HCT116 (cell line): ENCODE results near the gene CIITA. TPM values are rescaled to one million over a fixed set of nuclear protein-coding genes. Genes with fewer than 3 reads are reported as not detected.

Experiments
- ATAC-seq: fragments of 200-7000 bp; cut with Tn5 transposase; 2 replicates; pipeline ENCODE4 v1.9.1; 2020; ENCODE audit warnings: mild to moderate bottlenecking, moderate library complexity
- BruUV-seq: library from RNA; stranded (reverse); fragments of 400-500 nt; replicated peaks from 2 replicates; lab custom pipeline; 2021; lab: Mats Ljungman, UMichigan
- CTCF ChIA-PET: fragments of 300-600 bp; sonication (Branson Sonifier 250); formaldehyde crosslinking; loops from one replicate; lab custom pipeline; 2021; ENCODE audit warnings: antibody characterized with exemption; lab: Charles Lee
- POLR2A ChIA-PET: fragments of 300-600, 350-600 bp; sonication (Branson Sonifier 250); formaldehyde crosslinking; loops from one replicate; lab custom pipeline; 2021; ENCODE audit warnings: antibody characterized with exemption; lab: Charles Lee
- RAD21 ChIA-PET, 2 experiments: fragments of 300-600 bp; sonication (Branson Sonifier 250); formaldehyde crosslinking; loops; one replicate each; lab custom pipeline; 2023; ENCODE audit warnings: low total read pairs in 2 of 2; ENCODE audit not compliant: uncharacterized antibody in 2 of 2, unreplicated experiment in 2 of 2, low non-redundant PET in 1 of 2; lab: Charles Lee
- DNase-seq: peaks from one replicate; pipeline ENCODE4 v3.0.0-alpha.2; 2010; ENCODE audit warnings: low read depth, low spot score
- H2AFZ ChIP-seq: fragments of 200-600 bp; shearing (Covaris generic), sonication (generic); 2 replicates; pipeline ENCODE4 v1.6.1; 2017; ENCODE audit warnings: low read depth, mixed run types, mixed read lengths, antibody characterized with exemption, low read length; ENCODE audit not compliant: poor library complexity, severe bottlenecking
- H3K27ac ChIP-seq: 2 replicates; pipeline ENCODE4 v1.5.1; 2012; ENCODE audit warnings: low read depth, low read length
- H3K27me3 ChIP-seq: fragments of 200-600 bp; sonication (generic); 2 replicates; pipeline ENCODE4 v1.6.1; 2016; ENCODE audit warnings: mixed run types, low read length, mixed read lengths; ENCODE audit not compliant: insufficient read depth
- H3K36me3 ChIP-seq, 2 experiments: fragments of 200-500 bp in 1 of 2; fragments of 200-600 bp in 1 of 2; sonication (Bioruptor generic) in 1 of 2; sonication (generic) in 1 of 2; 2 replicates each; pipeline versions ENCODE4 v1.5.1 to v1.6.1; 2014 to 2016; ENCODE audit warnings: low read length in 2 of 2, inconsistent platforms in 1 of 2, mixed read lengths in 1 of 2, mixed run types in 1 of 2; ENCODE audit not compliant: insufficient read depth in 2 of 2, control insufficient read depth in 1 of 2
- H3K4me1 ChIP-seq, 2 experiments: fragments of 200-600 bp in 1 of 2; sonication (generic) in 1 of 2; 2 replicates each; pipeline versions ENCODE4 v1.5.1 to v1.6.1; 2012 to 2017; ENCODE audit warnings: low read length in 2 of 2, inconsistent platforms in 1 of 2, mild to moderate bottlenecking in 1 of 2, mixed read lengths in 1 of 2, mixed run types in 1 of 2, moderate library complexity in 1 of 2; ENCODE audit not compliant: insufficient read depth in 2 of 2, control insufficient read depth in 1 of 2
- H3K4me2 ChIP-seq: fragments of 200-600 bp; sonication (generic); 2 replicates; pipeline ENCODE4 v1.6.1; 2017; ENCODE audit warnings: mixed run types, low read length, mixed read lengths
- H3K4me3 ChIP-seq, 2 experiments: fragments of 200-600 bp in 1 of 2; sonication (generic) in 1 of 2; replicated peaks in 1 of 2; 2 replicates each; pipeline ENCODE4 v1.5.1; 2011 to 2016; ENCODE audit warnings: low read length in 2 of 2, control low read depth in 1 of 2, low read depth in 1 of 2, mild to moderate bottlenecking in 1 of 2, mixed read lengths in 1 of 2, mixed run types in 1 of 2
- H3K79me2 ChIP-seq: fragments of 200-600 bp; sonication (generic); 2 replicates; pipeline ENCODE4 v1.6.1; 2017; ENCODE audit warnings: mild to moderate bottlenecking, mixed run types, low read length, moderate library complexity, mixed read lengths; ENCODE audit not compliant: insufficient read depth
- H3K9ac ChIP-seq: fragments of 200-600 bp; sonication (generic); 2 replicates; pipeline ENCODE4 v1.6.1; 2016; ENCODE audit warnings: low read length, mixed read lengths
- H3K9me2 ChIP-seq: fragments of 200-600 bp; sonication (generic), shearing (Covaris generic); 2 replicates; pipeline ENCODE4 v1.6.1; 2017; ENCODE audit warnings: mixed run types, mild to moderate bottlenecking, moderate library complexity; ENCODE audit not compliant: insufficient read depth
- H3K9me3 ChIP-seq, 2 experiments: fragments of 200-500 bp in 1 of 2; fragments of 200-600 bp in 1 of 2; sonication (Bioruptor generic) in 1 of 2; sonication (generic) in 1 of 2; 2 replicates each; pipeline ENCODE4 v1.6.1; 2014 to 2017; ENCODE audit warnings: low read length in 2 of 2, mixed read lengths in 2 of 2, inconsistent platforms in 1 of 2, low read depth in 1 of 2, mild to moderate bottlenecking in 1 of 2, mixed run types in 1 of 2, moderate library complexity in 1 of 2; ENCODE audit not compliant: control insufficient read depth in 1 of 2, insufficient read depth in 1 of 2
- H4K20me1 ChIP-seq: fragments of 200-600 bp; sonication (generic), shearing (Covaris generic); 2 replicates; pipeline ENCODE4 v1.6.1; 2017; ENCODE audit warnings: mixed run types, mild to moderate bottlenecking, moderate library complexity; ENCODE audit not compliant: insufficient read depth
- CBX3 ChIP-seq: IDR thresholded peaks from 2 replicates; pipeline ENCODE4 v1.6.1; 2012; ENCODE audit warnings: low read depth
- ELF1 ChIP-seq: IDR thresholded peaks from 2 replicates; pipeline ENCODE4 v1.6.1; 2012; ENCODE audit warnings: low read depth, borderline replicate concordance
- EZH2 ChIP-seq: fragments of 200-600 bp; sonication (generic); IDR thresholded peaks from 2 replicates; pipeline ENCODE4 v1.6.1; 2017; ENCODE audit warnings: antibody characterized with exemption, mixed run types
- FOSL1 ChIP-seq: IDR thresholded peaks from 2 replicates; pipeline ENCODE4 v1.6.1; 2012; ENCODE audit warnings: low read depth
- POLR2A ChIP-seq: IDR thresholded peaks from 2 replicates; pipeline ENCODE4 v1.7.0; 2011; ENCODE audit warnings: borderline replicate concordance; ENCODE audit not compliant: insufficient read depth, insufficient read length; ENCODE audit errors: extremely low read depth
- RAD21 ChIP-seq: IDR thresholded peaks from 2 replicates; pipeline ENCODE4 v1.6.1; 2012; ENCODE audit warnings: low read depth, mild to moderate bottlenecking
- SIN3A ChIP-seq: IDR thresholded peaks from 2 replicates; pipeline ENCODE4 v1.6.1; 2012; ENCODE audit warnings: low read depth
- SP1 ChIP-seq: IDR thresholded peaks from 2 replicates; pipeline ENCODE4 v1.6.1; 2012; ENCODE audit warnings: low read depth
- ZBTB33 ChIP-seq: IDR thresholded peaks from 2 replicates; pipeline ENCODE4 v1.6.1; 2011; ENCODE audit warnings: mild to moderate bottlenecking, low read length, moderate library complexity; ENCODE audit not compliant: insufficient replicate concordance; ENCODE audit errors: extremely low read depth
- intact Hi-C: fragments of 100-400 bp; cut with micrococcal nuclease; formaldehyde crosslinking; loops from 2 replicates; pipeline ENCODE4 v1.10.0; 2022
- total RNA-seq: library from RNA; stranded (reverse); gene quantifications from one replicate; pipeline ENCODE4 v1.2.1, GENCODE V29; 2021; ENCODE audit not compliant: unreplicated experiment
- TF ChIP-seq, protein P1 (sequence below): IDR thresholded peaks from 2 replicates; pipeline ENCODE4 v1.6.1; 2012
- TF ChIP-seq, protein P2 (sequence below), 3 experiments: fragments of 200-600 bp in 1 of 3; sonication (generic) in 1 of 3; IDR thresholded peaks in 2 of 3; conservative IDR thresholded peaks in 1 of 3; 2 replicates each; pipeline ENCODE4 v1.5.1; 2012 to 2017; ENCODE audit warnings: low read depth in 2 of 3, low read length in 2 of 3, antibody characterized with exemption in 1 of 3, borderline replicate concordance in 1 of 3, control low read depth in 1 of 3, mild to moderate bottlenecking in 1 of 3, mixed read lengths in 1 of 3, mixed run types in 1 of 3, moderate library complexity in 1 of 3; ENCODE audit not compliant: insufficient read depth in 1 of 3

Gene CIITA
- total RNA-seq, 1 experiment from 2014 or later: 0.25 TPM

DNA sequence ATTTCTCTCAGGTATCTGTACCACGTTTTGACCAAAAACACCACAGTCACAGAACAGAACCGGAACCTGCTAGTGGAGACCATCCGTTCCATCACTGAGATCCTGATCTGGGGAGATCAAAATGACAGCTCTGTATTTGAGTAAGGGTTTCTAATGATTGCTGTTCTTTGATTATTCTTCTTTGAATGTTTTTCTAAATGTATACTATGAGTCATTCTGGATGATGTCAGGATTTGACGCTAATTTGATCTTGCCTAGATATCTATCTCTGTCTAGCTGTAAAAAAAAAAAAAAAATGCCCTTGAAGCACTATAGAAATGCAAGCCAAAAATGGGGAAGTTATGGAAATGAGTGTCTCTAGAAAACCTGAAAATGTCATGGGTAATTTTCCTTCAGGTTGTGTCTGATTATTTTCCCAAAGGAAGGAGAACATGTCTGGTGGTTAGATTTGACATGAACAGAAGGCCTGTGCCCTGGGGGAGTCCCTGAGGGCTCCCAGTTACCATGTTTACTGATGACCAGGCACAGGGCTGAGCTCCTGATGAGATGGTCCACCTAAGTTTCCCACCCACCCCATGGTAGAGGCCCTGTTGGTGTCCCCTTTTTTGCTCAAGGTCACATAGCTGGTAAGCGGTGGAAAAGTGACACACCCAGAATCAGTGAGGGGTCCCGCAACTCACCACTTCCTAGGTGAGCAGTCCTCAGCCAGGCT, 80.9 kb downstream of the CIITA start:
- RAD21 ChIA-PET: no interaction called here
- H2AFZ ChIP-seq: no peak overlapping the region
- H3K9me2 ChIP-seq: no peaks in the 10 kb centered on the region
- peaks cover 8 to 14% of the 10 kb centered on the region in 2 experiments; a peak in 3 of 4 replicates for H3K4me1 ChIP-seq
- POLR2A ChIA-PET: no interaction called here
- H3K9ac ChIP-seq: no peak overlapping the region
- CTCF ChIA-PET: interaction anchor here (2.1 to 2.3 kb wide), 2 partner anchors 9 to 13 kb away, joined by 9 to 10 read pairs; no protein-coding TSS in a partner anchor
- H3K4me2 ChIP-seq: peak overlapping the region; percentile 15; the same call in 1 of the 2 replicates
- H3K36me3 ChIP-seq: no peaks in the 10 kb centered on the region; a peak in 1 of 4 replicates
- intact Hi-C loops: no loop called here
- DNase-seq (no peak), ATAC-seq (no peak)
- H3K9me3 ChIP-seq: no peaks in the 10 kb centered on the region
- no peaks in the 10 kb centered on the region for H4K20me1 ChIP-seq
- BruUV-seq: no TSS peak
- H3K27ac ChIP-seq: no peak overlapping the region
- H3K27me3 ChIP-seq: no peaks in the 10 kb centered on the region
- no peak for TF ChIP-seq SIN3A
- no peak for TF ChIP-seq SP1
- no peak for TF ChIP-seq RAD21
- TF ChIP-seq ELF1: no peak
- TF ChIP-seq, protein P1, sequence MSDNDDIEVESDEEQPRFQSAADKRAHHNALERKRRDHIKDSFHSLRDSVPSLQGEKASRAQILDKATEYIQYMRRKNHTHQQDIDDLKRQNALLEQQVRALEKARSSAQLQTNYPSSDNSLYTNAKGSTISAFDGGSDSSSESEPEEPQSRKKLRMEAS: no peak
- no peak for TF ChIP-seq EZH2
- TF ChIP-seq, protein P2, sequence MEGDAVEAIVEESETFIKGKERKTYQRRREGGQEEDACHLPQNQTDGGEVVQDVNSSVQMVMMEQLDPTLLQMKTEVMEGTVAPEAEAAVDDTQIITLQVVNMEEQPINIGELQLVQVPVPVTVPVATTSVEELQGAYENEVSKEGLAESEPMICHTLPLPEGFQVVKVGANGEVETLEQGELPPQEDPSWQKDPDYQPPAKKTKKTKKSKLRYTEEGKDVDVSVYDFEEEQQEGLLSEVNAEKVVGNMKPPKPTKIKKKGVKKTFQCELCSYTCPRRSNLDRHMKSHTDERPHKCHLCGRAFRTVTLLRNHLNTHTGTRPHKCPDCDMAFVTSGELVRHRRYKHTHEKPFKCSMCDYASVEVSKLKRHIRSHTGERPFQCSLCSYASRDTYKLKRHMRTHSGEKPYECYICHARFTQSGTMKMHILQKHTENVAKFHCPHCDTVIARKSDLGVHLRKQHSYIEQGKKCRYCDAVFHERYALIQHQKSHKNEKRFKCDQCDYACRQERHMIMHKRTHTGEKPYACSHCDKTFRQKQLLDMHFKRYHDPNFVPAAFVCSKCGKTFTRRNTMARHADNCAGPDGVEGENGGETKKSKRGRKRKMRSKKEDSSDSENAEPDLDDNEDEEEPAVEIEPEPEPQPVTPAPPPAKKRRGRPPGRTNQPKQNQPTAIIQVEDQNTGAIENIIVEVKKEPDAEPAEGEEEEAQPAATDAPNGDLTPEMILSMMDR (IDR thresholded peaks at IDR 0.05 in 2 of 3, conservative IDR thresholded peaks at IDR 0.05 in 1 of 3; ENCODE audit: borderline replicate concordance in 1 of 3, insufficient read depth in 1 of 3, low read depth in 2 of 3, low read length in 2 of 3): no peak
- no peak for TF ChIP-seq FOSL1
- TF ChIP-seq ZBTB33: no peak
- no peak for TF ChIP-seq CBX3
- TF ChIP-seq POLR2A: no peak
- TF ChIP-seq, all 23 proteins: peak for 0
- H3K4me3 ChIP-seq: no peak overlapping the region
- H3K79me2 ChIP-seq: peaks cover 20% of the 10 kb centered on the region; the same call in 1 of the 2 replicates
